B cell (primary cell): Measurements from ENCODE around the gene TADA1. TPM values are rescaled to one million over a fixed set of nuclear protein-coding genes. Genes with fewer than 3 reads are reported as not detected.

Experiments
- ATAC-seq: fragments of 200-7000 bp; cut with Tn5 transposase; one replicate; pipeline ENCODE4 v1.10.0; 2021; ENCODE audit warnings: low read depth, mild to moderate bottlenecking, moderate number of reproducible peaks, moderate library complexity
- CTCF ChIA-PET: fragments of 350-600 bp; sonication (Branson Sonifier 250); formaldehyde crosslinking; loops from one replicate; lab custom pipeline; 2021; ENCODE audit warnings: antibody characterized with exemption, inconsistent platforms; lab: Charles Lee
- POLR2A ChIA-PET: fragments of 350-600 bp; sonication (Branson Sonifier 250); formaldehyde crosslinking; loops from one replicate; lab custom pipeline; 2021; ENCODE audit warnings: antibody characterized with exemption; lab: Charles Lee
- DNase-seq: peaks from one replicate; pipeline ENCODE4 v3.0.0; 2013
- H2AFZ ChIP-seq: 2 replicates; pipeline ENCODE4 v1.6.1; 2012; ENCODE audit warnings: mild to moderate bottlenecking, low read depth, low read length; ENCODE audit not compliant: insufficient read depth, poor library complexity, severe bottlenecking
- H3K27ac ChIP-seq, 2 donors: 1 replicate in 1 of 2; 2 replicates in 1 of 2; pipeline ENCODE4 v1.5.1; 2012 to 2013; ENCODE audit warnings: low read length in 2 of 2, mild to moderate bottlenecking in 2 of 2, moderate library complexity in 1 of 2
- H3K27me3 ChIP-seq, 4 experiments: fragments of 200-600 bp in 1 of 4; sonication (generic) in 1 of 4; replicated peaks in 1 of 4; 1 replicate in 2 of 4; 2 replicates in 2 of 4; pipeline versions ENCODE4 v1.6.1 to v1.7.0; 2013 to 2016; ENCODE audit warnings: low read length in 3 of 4, mild to moderate bottlenecking in 2 of 4, mixed read lengths in 1 of 4, moderate library complexity in 1 of 4; ENCODE audit not compliant: insufficient read depth in 4 of 4, control insufficient read depth in 3 of 4; ENCODE audit errors: control extremely low read depth in 1 of 4
- H3K36me3 ChIP-seq, 2 experiments: replicated peaks in 1 of 2; 1 replicate in 1 of 2; 2 replicates in 1 of 2; pipeline versions ENCODE4 v1.6.1 to v1.7.1; 2013; ENCODE audit warnings: low read length in 1 of 2; ENCODE audit not compliant: insufficient read depth in 2 of 2, control insufficient read depth in 1 of 2; ENCODE audit errors: control extremely low read depth in 1 of 2, extremely low read depth in 1 of 2
- H3K4me1 ChIP-seq, 2 donors: fragments of 200-600 bp in 1 of 2; sonication (generic) in 1 of 2; 1 replicate in 1 of 2; 2 replicates in 1 of 2; pipeline versions ENCODE4 v1.5.1 to v1.6.1; 2013 to 2017; ENCODE audit warnings: low read length in 2 of 2; ENCODE audit not compliant: control insufficient read depth in 2 of 2, insufficient read depth in 2 of 2
- H3K4me2 ChIP-seq: replicated peaks from 2 replicates; pipeline ENCODE3; 2012; ENCODE audit warnings: mild to moderate bottlenecking, low read depth, low read length; ENCODE audit not compliant: poor library complexity, severe bottlenecking
- H3K4me3 ChIP-seq, 5 experiments: fragments of 200-600 bp in 1 of 5; sonication (generic) in 1 of 5; 1 replicate in 3 of 5; 2 replicates in 2 of 5; pipeline versions ENCODE4 v1.5.1 to v1.7.0; 2011 to 2016; ENCODE audit warnings: low read length in 4 of 5, mild to moderate bottlenecking in 4 of 5, low read depth in 2 of 5, control low read depth in 1 of 5, moderate library complexity in 1 of 5; ENCODE audit not compliant: insufficient read depth in 1 of 5; ENCODE audit errors: control extremely low read depth in 1 of 5, extremely low read depth in 1 of 5
- H3K79me2 ChIP-seq: fragments of 200-600 bp; sonication (generic); one replicate; pipeline ENCODE4 v1.6.0; 2016; ENCODE audit warnings: low read length; ENCODE audit not compliant: control insufficient read depth, insufficient read depth
- H3K9ac ChIP-seq: fragments of 200-600 bp; sonication (generic); 2 replicates; pipeline ENCODE4 v1.6.1; 2017; ENCODE audit warnings: mild to moderate bottlenecking, low read length, moderate library complexity
- H3K9me3 ChIP-seq, 3 donors: one replicate each; pipeline versions ENCODE4 v1.6.1 to v1.7.1; 2013; ENCODE audit warnings: low read length in 2 of 3; ENCODE audit not compliant: control insufficient read depth in 2 of 3, insufficient read depth in 1 of 3; ENCODE audit errors: control extremely low read depth in 1 of 3
- H4K20me1 ChIP-seq: 2 replicates; pipeline ENCODE4 v1.6.0; 2012; ENCODE audit warnings: mild to moderate bottlenecking, low read length; ENCODE audit not compliant: insufficient read depth, control insufficient read depth, poor library complexity, severe bottlenecking
- H3K27ac Mint-ChIP-seq: one replicate; pipeline ENCODE4 v1.8.0; 2021; ENCODE audit warnings: mixed read lengths
- H3K27me3 Mint-ChIP-seq: one replicate; pipeline ENCODE4 v1.8.0; 2021; ENCODE audit warnings: mixed read lengths
- H3K4me1 Mint-ChIP-seq: one replicate; pipeline ENCODE4 v1.8.0; 2021; ENCODE audit warnings: mixed read lengths
- H3K4me3 Mint-ChIP-seq: one replicate; pipeline ENCODE4 v1.8.0; 2021; ENCODE audit warnings: mixed read lengths
- H3K9me3 Mint-ChIP-seq: one replicate; pipeline ENCODE4 v1.8.0; 2022; ENCODE audit warnings: mixed read lengths; ENCODE audit not compliant: insufficient read depth
- CTCF ChIP-seq: fragments of 200-600 bp; IDR thresholded peaks from one replicate; pipeline ENCODE4 v1.8.0; 2022; ENCODE audit warnings: antibody characterized with exemption, mild to moderate bottlenecking
- EZH2 ChIP-seq: IDR thresholded peaks from 2 replicates; pipeline ENCODE4 v1.6.1; 2012; ENCODE audit warnings: borderline replicate concordance, low read depth, mild to moderate bottlenecking, moderate library complexity, low read length; ENCODE audit not compliant: insufficient read depth, poor library complexity, severe bottlenecking
- WGBS: methylation state at CpG from one replicate; pipeline ENCODE4 v1.1.5; 2013; ENCODE audit warnings: missing lambda C conversion rate; ENCODE audit not compliant: insufficient coverage; 5-methylcytosine and 5-hydroxymethylcytosine counted together
- intact Hi-C: fragments of 100-400 bp; cut with micrococcal nuclease; formaldehyde crosslinking; loops from one replicate; pipeline ENCODE4 v1.10.0; 2022
- polyA plus RNA-seq: library from polyadenylated mRNA; depleted of rRNA; stranded (reverse); fragments of >200 nt; gene quantifications from 2 replicates; pipeline ENCODE4 v1.2.3, GENCODE V29; 2012
- total RNA-seq, 2 donors: library from RNA; stranded (reverse); fragments of 120-200 nt in 1 of 2; gene quantifications; 1 replicate in 1 of 2; 2 replicates in 1 of 2; pipeline versions ENCODE4 v1.2.3 to v1.2.4, GENCODE V29; 2013 to 2022

TADA1 gene
- total and polyA plus RNA-seq, 2 donors (not counting 1 experiment from before 2014, with no cell fraction given): 12.0 to 12.9 TPM

GRCh38 chr1:166910396-166910994, 34.4 kb upstream of the TADA1 start:
- Histone ChIP-seq H4K20me1 (no peaks in the 10 kb centered on the region), H3K4me1 (peaks cover 6 to 8% of the 10 kb centered on the region in 2 donors), H3K36me3 (no peaks in the 10 kb centered on the region), H3K27ac (no peak overlapping the region), H3K9me3 (peaks cover 0 to 4% (median 2%) of the 10 kb centered on the region in 3 donors), H3K9ac (no peak overlapping the region), H3K4me3 (no peak overlapping the region), H2AFZ (no peak overlapping the region), H3K4me2 (no peak overlapping the region), H3K79me2 (no peaks in the 10 kb centered on the region), H3K27me3 (no peaks in the 10 kb centered on the region)
- Mint-ChIP-seq H3K27ac (no peak overlapping the region), H3K4me1 (peaks cover 6% of the 10 kb centered on the region), H3K4me3 (no peak overlapping the region), H3K9me3 (no peaks in the 10 kb centered on the region), H3K27me3 (no peaks in the 10 kb centered on the region)
- no peak for TF ChIP-seq EZH2
- TF ChIP-seq CTCF: peak; percentile 96
- ATAC-seq (peak; percentile 97), DNase-seq (peak; percentile 87)
- no CpG with 5 or more reads among the region's 1 CpG for WGBS
- CTCF ChIA-PET: interaction anchor here (0.5 to 21.5 kb wide), 44 partner anchors 8 to 647 kb away, joined by 3 to 944 read pairs (median 4); partner anchors contain the start of genes POGK, POU2F1, STYXL2 and TADA1
- POLR2A ChIA-PET: interaction anchor here (1.1 to 2.1 kb wide), 2 partner anchors 148 to 151 kb away, joined by 5 to 6 read pairs; no protein-coding TSS in a partner anchor
- intact Hi-C loops: loop anchor here (1.0 to 10.0 kb wide), 4 partner anchors 64 to 644 kb away; partner anchors contain the start of genes CREG1 and ILDR2

GRCh38 chr1:166908942-166909341, 32.9 kb upstream of the TADA1 start:
- H3K4me1 Mint-ChIP-seq: peaks cover 6% of the 10 kb centered on the region
- H3K27me3 Mint-ChIP-seq: no peaks in the 10 kb centered on the region

More at GRCh38 chr1:166908942-166909341, 32.9 kb upstream of the TADA1 start:
- ATAC-seq: no peak
- Histone ChIP-seq H2AFZ (no peak overlapping the region), H3K27ac (no peak overlapping the region), H4K20me1 (no peaks in the 10 kb centered on the region), H3K9me3 (peaks cover 0 to 4% (median 2%) of the 10 kb centered on the region in 3 donors), H3K9ac (no peak overlapping the region), H3K27me3 (no peaks in the 10 kb centered on the region), H3K4me3 (no peak overlapping the region), H3K79me2 (no peaks in the 10 kb centered on the region), H3K4me1 (peaks cover 6 to 8% of the 10 kb centered on the region in 2 donors), H3K4me2 (no peak overlapping the region), H3K36me3 (no peaks in the 10 kb centered on the region)
- Mint-ChIP-seq H3K27ac (no peak overlapping the region), H3K9me3 (no peaks in the 10 kb centered on the region), H3K4me3 (no peak overlapping the region)
- ChIA-PET POLR2A (interaction anchor here (2.1 kb wide), 1 partner anchor 153 kb away, joined by 5 read pairs; no protein-coding TSS in a partner anchor), CTCF (interaction anchor here (0.7 to 21.5 kb wide), 10 partner anchors 9 to 624 kb away, joined by 3 to 944 read pairs (median 12); partner anchors contain the start of gene TADA1)
- 100% methylated on average over 1 of the region's 1 CpG for WGBS
- DNase-seq: no peak
- intact Hi-C loops: no loop called here
- TF ChIP-seq EZH2 (no peak), CTCF (no peak)
